ENCODE measurements around the gene CUBN.
A peak's percentile ranks its signal among the peaks of the same experiment; 100 is the strongest.

CUBN gene

DNA sequence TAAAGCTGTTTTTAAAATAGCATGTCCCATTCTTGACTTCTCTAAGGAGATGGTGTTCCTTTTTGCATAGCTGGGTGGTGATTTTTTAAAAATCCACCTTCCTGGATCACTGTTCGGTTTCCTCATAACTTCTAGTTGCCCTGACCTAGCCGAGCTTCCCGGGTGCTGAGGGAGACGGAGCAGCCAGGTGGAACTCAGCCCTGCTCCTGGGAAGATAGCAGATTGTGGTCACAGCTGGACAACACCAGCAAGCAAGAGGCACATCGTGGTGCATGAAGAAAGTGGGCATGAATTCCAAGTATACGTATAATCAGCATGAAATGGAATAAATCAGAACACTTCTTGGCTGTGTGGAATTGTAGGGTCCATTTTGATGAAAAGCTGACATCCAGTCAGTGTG, 238.9 kb downstream of the CUBN start:
- Mint-ChIP-seq H3K4me1 (peaks cover 12% of the 10 kb centered on the region), H3K9me3 (peaks cover 0 to 5% of the 10 kb centered on the region in 2 donors), H3K27me3 (no peaks in the 10 kb centered on the region), H3K27ac (peak overlapping the region in 1 of 2 donors; percentile 24), H3K4me3 (peak overlapping the region in 1 of 2 donors; percentile 78)
- ATAC-seq: no peak
- DNase-seq: no peak

DNA sequence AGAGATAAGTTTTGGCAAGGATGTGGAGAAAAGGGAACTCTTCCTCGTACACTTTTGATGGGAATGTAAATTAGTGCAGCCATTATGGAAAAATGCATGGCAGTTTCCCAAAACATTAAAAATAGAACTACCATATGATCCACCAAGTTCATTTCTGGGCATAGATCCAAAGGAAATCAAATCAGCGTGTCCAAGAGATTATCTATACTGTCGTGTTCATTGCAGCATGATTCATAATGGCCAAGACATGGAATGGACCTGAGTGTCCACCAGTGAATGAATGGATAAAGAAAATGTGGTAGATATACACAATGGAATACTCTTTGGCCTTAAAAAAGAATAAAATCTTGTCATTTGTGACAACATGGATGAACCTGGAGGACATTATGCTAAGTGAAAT, 242.0 kb downstream of the CUBN start:
- peaks cover 10% of the 10 kb centered on the region for H3K4me1 Mint-ChIP-seq
- no peak for DNase-seq
- H3K27ac Mint-ChIP-seq: no peak overlapping the region
- no peaks in the 10 kb centered on the region for H3K9me3 Mint-ChIP-seq
- no peaks in the 10 kb centered on the region for H3K27me3 Mint-ChIP-seq
- H3K4me3 Mint-ChIP-seq: no peak overlapping the region
- no peak for ATAC-seq

DNA sequence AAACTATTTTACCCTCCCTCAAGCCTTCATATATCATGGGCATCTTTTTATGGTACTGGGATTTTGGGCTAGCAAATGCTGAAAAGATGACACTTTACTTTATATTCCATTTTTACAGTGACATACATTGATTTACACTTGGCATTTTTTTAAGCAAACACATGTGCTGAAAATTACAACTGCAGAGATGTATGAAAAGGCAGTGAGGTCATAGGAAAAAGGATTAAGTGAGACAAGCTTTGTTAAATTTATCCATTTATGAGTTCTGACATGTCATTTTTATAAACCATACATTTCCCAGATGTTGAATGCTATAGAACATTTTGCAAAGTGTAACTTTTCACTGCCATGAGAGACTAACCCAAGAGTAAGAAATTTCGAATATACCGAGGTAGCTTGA, 243.6 kb downstream of the CUBN start:
- H3K4me1 Mint-ChIP-seq: peaks cover 2% of the 10 kb centered on the region
- no peaks in the 10 kb centered on the region for H3K27me3 Mint-ChIP-seq
- no peak overlapping the region for H3K4me3 Mint-ChIP-seq
- no peak for ATAC-seq
- DNase-seq: no peak
- H3K9me3 Mint-ChIP-seq: no peaks in the 10 kb centered on the region
- no peak overlapping the region for H3K27ac Mint-ChIP-seq

DNA sequence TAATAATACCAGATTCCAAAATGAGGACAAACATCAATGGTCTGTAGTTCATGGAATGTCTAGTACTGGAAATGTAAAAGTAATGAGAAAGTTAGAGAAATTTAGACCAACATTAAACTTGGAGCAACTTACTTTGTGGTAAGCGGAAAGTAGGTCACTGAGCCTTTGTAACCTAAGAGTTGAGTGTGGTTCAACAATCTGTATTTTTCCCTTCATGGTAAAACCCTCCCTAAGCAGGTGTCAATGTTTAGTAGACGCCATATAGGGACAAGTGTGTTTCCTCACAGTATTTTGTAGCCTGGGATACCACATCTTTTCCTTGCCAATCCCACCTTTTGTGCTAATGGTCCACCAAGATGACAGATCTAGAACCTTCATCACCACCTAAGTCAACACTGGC, 245.1 kb downstream of the CUBN start:
- Mint-ChIP-seq H3K27me3 (no peaks in the 10 kb centered on the region), H3K4me1 (no peaks in the 10 kb centered on the region), H3K4me3 (no peak overlapping the region), H3K9me3 (no peaks in the 10 kb centered on the region), H3K27ac (no peak overlapping the region)
- DNase-seq: no peak
- ATAC-seq: no peak

DNA sequence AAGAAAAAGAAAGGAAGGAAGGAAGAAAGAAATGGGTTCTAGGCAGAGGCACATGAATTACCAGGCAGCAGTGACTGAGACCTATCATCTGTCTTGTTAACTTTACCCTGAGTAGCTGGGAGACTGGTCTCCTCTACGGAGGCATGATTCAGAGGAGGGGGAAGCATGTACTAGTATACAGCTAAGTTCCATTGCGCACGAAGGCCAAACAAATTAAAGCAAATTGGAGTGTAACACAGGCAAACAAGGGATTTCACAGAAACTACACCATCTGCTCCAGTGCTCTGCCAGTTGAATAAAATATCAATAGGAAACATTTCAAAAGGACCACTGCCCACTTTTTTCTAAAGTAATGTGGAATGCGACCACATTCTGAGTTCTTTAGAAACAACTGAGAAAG, 246.5 kb downstream of the CUBN start:
- ATAC-seq (no peak), DNase-seq (no peak)
- H3K27me3 Mint-ChIP-seq: no peaks in the 10 kb centered on the region
- no peak overlapping the region for H3K4me3 Mint-ChIP-seq
- no peaks in the 10 kb centered on the region for H3K9me3 Mint-ChIP-seq
- no peaks in the 10 kb centered on the region for H3K4me1 Mint-ChIP-seq
- no peak overlapping the region for H3K27ac Mint-ChIP-seq

DNA sequence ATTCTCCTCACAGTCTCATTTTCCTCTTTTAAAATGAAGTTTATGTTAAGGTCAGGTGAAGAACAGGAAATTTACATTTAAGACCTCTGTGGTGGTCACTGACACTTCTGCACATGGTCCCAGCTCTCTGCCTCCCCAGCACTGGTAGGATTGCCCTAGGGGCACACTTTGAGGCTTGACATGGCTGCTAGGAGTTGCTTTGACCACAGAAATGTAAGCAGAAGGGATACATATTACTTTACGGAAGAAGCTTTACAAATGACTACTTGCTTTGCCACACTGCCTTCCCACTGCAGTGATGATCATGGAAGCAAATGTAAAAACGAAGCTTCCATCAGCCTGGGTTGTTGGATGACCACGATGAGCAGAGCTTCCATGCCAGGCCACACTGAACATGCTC, 259.3 kb downstream of the CUBN start:
- no peaks in the 10 kb centered on the region for H3K4me1 Mint-ChIP-seq
- DNase-seq (no peak), ATAC-seq (no peak)
- H3K27ac Mint-ChIP-seq: no peak overlapping the region
- no peaks in the 10 kb centered on the region for H3K9me3 Mint-ChIP-seq
- H3K4me3 Mint-ChIP-seq: no peak overlapping the region
- H3K27me3 Mint-ChIP-seq: no peaks in the 10 kb centered on the region

DNA sequence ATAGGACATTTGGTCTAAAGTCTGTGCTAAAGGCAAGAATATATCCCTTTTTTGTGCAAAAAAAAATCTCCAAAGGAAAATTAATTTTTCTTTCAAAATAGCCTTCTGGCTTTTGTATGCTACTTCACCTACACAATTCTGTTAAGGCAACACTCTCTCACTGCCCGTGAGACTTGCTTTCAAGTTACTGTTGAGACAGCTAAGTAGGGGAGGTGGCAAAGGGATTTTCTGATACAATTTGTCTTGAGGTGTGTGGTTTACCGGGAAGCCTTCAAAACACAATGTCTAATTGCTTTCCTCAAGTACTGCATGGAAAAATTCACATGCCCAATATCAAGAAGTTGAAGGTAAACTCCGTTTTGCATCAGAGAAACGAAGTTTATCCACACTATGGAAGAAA, 261.6 kb downstream of the CUBN start:
- no peak overlapping the region for H3K4me3 Mint-ChIP-seq
- H3K9me3 Mint-ChIP-seq: no peaks in the 10 kb centered on the region
- DNase-seq: no peak
- H3K4me1 Mint-ChIP-seq: no peaks in the 10 kb centered on the region
- no peak for ATAC-seq
- no peak overlapping the region for H3K27ac Mint-ChIP-seq
- no peaks in the 10 kb centered on the region for H3K27me3 Mint-ChIP-seq

DNA sequence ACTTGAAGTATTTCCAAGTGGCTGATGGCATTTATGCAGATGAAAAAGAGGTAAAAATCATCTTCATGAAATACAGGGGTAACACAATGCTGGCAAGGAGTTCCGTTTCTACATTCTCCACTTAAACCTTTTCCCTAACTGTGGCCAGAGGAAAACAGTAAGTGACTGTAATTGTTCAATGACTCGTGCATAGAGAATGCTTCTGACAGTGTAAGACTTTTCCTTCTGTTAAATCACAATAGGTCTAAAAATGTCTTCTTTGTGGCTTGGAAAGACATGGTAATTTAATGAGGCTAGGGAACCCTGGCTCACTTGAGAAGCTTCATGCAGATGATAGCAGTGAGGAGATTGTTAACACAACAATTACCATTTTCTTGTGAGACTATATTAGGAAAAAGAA, 262.1 kb downstream of the CUBN start:
- H3K27me3 Mint-ChIP-seq: no peaks in the 10 kb centered on the region
- H3K4me3 Mint-ChIP-seq: no peak overlapping the region
- no peak overlapping the region for H3K27ac Mint-ChIP-seq
- DNase-seq (no peak), ATAC-seq (no peak)
- H3K4me1 Mint-ChIP-seq: no peaks in the 10 kb centered on the region
- no peaks in the 10 kb centered on the region for H3K9me3 Mint-ChIP-seq

DNA sequence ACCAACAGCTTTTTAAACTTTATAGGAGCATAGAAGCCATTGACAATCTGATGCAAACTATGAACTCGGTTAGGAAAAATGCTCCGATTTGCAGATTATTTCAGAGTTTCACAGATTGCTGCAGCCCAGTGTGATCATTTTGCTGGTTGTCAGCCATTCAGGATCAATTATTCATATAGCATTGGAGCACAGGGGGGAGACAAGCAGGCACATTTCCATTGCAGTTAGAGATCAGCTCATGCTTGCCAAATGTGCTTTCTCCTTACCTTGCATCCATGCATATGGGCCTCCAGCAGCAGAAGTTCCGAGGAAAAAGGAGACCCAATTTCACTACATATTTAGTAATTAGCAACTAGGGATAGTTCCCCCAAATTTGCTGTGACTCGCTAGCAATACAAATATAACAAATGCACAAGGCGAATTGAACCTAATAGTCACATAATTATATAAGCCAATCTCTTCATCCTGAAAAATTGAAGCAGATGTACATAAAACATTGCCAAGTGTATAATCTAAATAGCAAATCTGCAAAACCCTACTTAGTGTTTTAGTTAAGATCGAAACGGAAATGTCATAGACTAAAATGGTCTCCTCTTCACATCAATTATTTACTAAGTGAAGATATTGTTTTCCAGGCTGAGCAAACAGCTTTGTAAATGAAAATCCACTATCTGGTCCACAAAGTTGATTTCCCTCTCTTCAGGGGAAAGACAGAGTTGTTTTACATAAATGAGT, 262.9 kb downstream of the CUBN start:
- DNase-seq (no peak), ATAC-seq (no peak)
- Mint-ChIP-seq H3K9me3 (no peaks in the 10 kb centered on the region), H3K27ac (no peak overlapping the region), H3K4me1 (no peaks in the 10 kb centered on the region), H3K27me3 (no peaks in the 10 kb centered on the region), H3K4me3 (no peak overlapping the region)

DNA sequence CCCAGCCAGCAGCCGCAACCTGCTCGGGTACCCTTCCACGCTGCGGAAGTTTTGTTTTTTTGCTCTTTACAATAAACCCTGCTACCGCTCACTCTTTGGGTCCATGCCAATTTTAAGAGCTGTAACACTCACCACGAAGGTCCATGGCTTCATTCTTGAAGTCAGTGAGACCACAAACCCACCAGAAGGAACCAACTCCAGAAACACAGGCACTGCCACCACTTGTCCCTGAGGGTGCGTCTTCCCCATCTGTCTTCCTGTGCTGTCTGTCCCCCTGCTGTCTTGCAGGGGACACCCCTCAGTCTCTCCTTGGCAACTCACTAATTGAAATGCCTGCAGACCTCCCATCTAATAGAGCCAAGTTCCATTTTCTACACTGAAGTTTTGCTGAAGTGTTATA, 263.8 kb downstream of the CUBN start:
- Mint-ChIP-seq H3K27me3 (no peaks in the 10 kb centered on the region), H3K4me1 (no peaks in the 10 kb centered on the region), H3K27ac (no peak overlapping the region), H3K4me3 (no peak overlapping the region), H3K9me3 (no peaks in the 10 kb centered on the region)
- no peak for DNase-seq
- no peak for ATAC-seq

DNA sequence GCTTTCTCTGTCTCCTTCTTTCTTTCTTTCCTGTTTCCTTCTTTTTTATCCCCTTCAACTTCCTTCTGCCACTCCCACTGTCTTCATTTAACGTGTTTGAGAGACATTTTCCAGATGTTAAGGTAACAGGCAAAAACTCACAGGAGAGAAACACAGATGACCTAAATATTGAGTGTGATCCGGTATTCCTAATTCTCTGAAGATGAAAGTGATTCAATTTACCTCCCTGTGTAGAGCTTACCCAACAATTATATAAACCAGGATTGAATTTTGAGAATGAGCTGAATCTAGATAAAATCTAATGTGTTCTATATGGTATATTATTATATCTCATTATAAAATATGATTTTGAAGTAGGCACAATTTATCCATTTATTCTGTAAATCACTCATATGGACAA, 265.8 kb downstream of the CUBN start:
- H3K4me1 Mint-ChIP-seq: no peaks in the 10 kb centered on the region
- no peak overlapping the region for H3K27ac Mint-ChIP-seq
- DNase-seq (no peak), ATAC-seq (no peak)
- H3K4me3 Mint-ChIP-seq: no peak overlapping the region
- no peaks in the 10 kb centered on the region for H3K27me3 Mint-ChIP-seq
- no peaks in the 10 kb centered on the region for H3K9me3 Mint-ChIP-seq

DNA sequence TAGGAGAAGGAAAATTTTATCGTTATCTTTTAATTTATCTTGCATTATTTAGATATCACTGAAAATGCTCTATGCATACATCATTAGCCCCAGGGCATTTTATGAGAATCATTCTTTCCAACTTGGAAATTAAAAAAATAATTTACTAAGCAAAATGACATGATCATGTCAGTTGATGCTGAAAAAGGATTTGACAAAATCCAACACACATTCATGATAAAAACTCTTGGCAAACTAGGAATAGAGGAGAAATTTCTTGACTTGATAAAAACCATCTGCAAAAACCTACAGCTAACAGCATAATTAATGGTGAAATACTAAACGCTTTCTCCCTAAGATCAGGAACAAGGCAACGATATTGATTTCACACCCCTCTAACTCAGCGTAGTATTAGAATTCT, 272.2 kb downstream of the CUBN start:
- Mint-ChIP-seq H3K27ac (no peak overlapping the region), H3K9me3 (no peaks in the 10 kb centered on the region), H3K27me3 (no peaks in the 10 kb centered on the region), H3K4me1 (no peaks in the 10 kb centered on the region), H3K4me3 (no peak overlapping the region)
- ATAC-seq (no peak), DNase-seq (no peak)

DNA sequence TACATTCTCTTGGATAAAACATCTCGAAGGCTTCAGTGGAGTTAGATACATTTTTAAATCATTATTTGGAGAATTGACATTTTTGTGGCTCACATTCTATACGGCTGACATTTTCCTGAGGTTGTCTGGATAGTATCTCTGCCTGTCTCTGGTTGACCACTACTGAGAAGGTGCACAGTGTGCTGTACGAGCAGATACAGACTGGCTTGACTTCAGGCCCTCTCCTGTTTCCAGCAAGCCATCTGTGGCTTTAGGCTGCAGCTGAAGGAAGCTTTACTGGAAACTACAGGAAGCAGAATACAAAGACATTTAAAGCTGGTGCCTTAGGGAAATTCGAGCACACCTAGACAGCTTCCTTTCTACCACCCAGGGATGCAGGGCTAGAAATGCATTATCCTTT, 273.0 kb downstream of the CUBN start:
- Mint-ChIP-seq H3K27ac (no peak overlapping the region), H3K4me3 (no peak overlapping the region), H3K27me3 (no peaks in the 10 kb centered on the region), H3K9me3 (no peaks in the 10 kb centered on the region), H3K4me1 (no peaks in the 10 kb centered on the region)
- DNase-seq (no peak), ATAC-seq (no peak)

DNA sequence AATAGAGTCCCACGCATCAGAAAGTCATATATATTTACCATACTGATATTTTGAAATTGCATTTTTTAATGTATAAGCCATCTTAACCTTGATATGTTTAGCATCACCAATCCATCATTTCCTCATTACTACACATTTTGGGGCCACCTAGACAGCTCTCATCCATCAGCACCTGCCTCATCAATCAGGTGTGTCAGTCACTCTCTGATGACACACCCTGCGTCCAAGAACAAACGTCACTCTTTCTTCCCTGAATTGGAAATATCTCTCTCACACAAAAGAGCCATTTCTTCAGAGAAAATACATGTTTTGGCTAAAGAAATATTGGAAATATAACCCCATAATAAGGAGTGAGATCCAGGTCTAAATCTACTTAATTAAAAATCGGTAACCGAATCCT, 273.5 kb downstream of the CUBN start:
- ATAC-seq: no peak
- Mint-ChIP-seq H3K9me3 (no peaks in the 10 kb centered on the region), H3K27me3 (no peaks in the 10 kb centered on the region)

DNA sequence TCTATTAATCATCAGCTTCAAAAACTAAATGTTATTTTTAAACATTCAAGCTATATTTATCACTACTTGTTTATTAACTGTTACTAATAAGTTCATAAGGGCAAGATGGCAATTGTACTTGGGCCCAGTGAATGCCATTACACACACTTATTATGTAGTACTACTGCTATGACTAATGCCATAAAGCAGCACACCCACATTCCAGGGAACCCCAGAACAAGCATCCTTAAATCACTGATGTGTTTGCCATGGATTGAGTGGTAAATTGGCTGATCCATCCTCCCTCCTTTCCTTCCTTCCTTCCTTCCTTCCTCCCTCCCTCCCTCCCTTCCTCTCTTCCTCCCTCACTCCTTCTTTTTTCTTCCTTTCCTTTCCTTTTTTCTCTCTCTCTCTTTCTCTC, 275.0 kb downstream of the CUBN start:
- Mint-ChIP-seq H3K4me1 (no peaks in the 10 kb centered on the region), H3K9me3 (no peaks in the 10 kb centered on the region), H3K27me3 (no peaks in the 10 kb centered on the region), H3K27ac (no peak overlapping the region), H3K4me3 (no peak overlapping the region)
- ATAC-seq (no peak), DNase-seq (no peak)

More for the DNA sequence above, 273.5 kb downstream of the CUBN start:
- no peak overlapping the region for H3K4me3 Mint-ChIP-seq
- H3K27ac Mint-ChIP-seq: no peak overlapping the region
- H3K4me1 Mint-ChIP-seq: no peaks in the 10 kb centered on the region
- DNase-seq: no peak

DNA sequence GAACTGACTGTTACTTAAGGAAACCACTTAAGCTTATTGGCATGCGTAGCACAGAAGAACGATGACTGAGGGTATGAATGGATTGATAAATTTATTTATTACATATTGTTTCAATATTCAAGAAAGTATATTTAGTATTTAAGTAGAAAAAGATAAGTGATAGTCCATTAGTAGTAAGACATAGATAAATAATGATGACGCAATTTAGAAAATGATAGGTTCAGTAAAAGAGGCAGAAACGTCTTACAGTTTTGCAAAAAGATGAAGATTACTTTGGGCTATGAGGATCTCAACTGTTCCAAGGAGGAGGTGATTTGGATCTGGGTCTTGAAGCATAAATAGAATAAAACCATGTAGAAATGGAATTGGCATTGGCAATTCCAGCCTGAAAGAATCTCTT, 275.8 kb downstream of the CUBN start:
- no peak overlapping the region for H3K27ac Mint-ChIP-seq
- H3K4me3 Mint-ChIP-seq: no peak overlapping the region
- no peak for ATAC-seq

DNA sequence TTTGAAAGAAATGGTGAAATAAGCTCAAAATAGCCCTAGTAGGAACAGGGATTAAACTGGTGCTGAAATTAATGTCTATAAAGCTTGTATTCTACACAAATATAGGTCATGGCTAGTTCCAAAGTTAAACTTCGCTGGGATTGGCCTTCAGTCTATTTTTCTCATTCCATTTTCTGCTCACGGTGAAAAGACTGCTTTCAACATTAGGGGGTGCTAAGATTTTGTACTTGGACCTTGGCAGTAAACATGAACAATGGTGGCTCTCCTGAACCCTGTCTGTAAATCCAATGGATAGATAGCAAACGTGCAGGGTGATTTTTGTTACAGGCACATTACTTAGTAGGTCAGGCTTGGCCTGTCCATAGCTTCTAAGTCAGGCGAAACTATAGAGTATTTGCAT, 276.4 kb downstream of the CUBN start:
- no peak overlapping the region for H3K4me3 Mint-ChIP-seq
- H3K9me3 Mint-ChIP-seq: no peaks in the 10 kb centered on the region
- H3K4me1 Mint-ChIP-seq: no peaks in the 10 kb centered on the region
- DNase-seq (no peak), ATAC-seq (no peak)
- no peaks in the 10 kb centered on the region for H3K27me3 Mint-ChIP-seq
- no peak overlapping the region for H3K27ac Mint-ChIP-seq

More for the DNA sequence above, 275.8 kb downstream of the CUBN start:
- Mint-ChIP-seq H3K4me1 (no peaks in the 10 kb centered on the region), H3K27me3 (no peaks in the 10 kb centered on the region), H3K9me3 (no peaks in the 10 kb centered on the region)
- DNase-seq: no peak

All from stimulated activated naive CD8-positive, alpha-beta T cell treated with anti-CD3 and anti-CD28 coated beads, Interleukin-15, amount 100 ng/mL, for 72 hours (primary cell).